HepG2 (cell line): Measurements from ENCODE around the gene MED9. TPM values are rescaled to one million over a fixed set of nuclear protein-coding genes. Genes with fewer than 3 reads are reported as not detected.

Experiments
- ATAD3A ChIP-seq: sonication (generic); formaldehyde crosslinking; IDR thresholded peaks from 2 replicates; pipeline ENCODE4 v1.4.0; 2020; ENCODE audit warnings: missing genetic modification reagents
- ATF7 ChIP-seq, 2 experiments: fragments of 450-650 bp in 1 of 2; sonication (generic) in 1 of 2; formaldehyde crosslinking in 1 of 2; IDR thresholded peaks; 2 replicates each; pipeline versions ENCODE4 v1.4.0 to v1.6.1; 2016 to 2020; ENCODE audit warnings: antibody characterized with exemption in 1 of 2, mild to moderate bottlenecking in 1 of 2, missing genetic modification reagents in 1 of 2
- CC2D1A ChIP-seq: sonication (generic); formaldehyde crosslinking; IDR thresholded peaks from 2 replicates; pipeline ENCODE4 v1.8.1; 2023; ENCODE audit warnings: mild to moderate bottlenecking, missing genetic modification reagents
- ELF4 ChIP-seq: sonication (generic); formaldehyde crosslinking; IDR thresholded peaks from 2 replicates; pipeline ENCODE4 v1.5.0; 2020; ENCODE audit warnings: missing genetic modification reagents, mild to moderate bottlenecking, moderate library complexity, borderline replicate concordance
- FOSL2 ChIP-seq: sonication (generic); formaldehyde crosslinking; IDR thresholded peaks from 2 replicates; pipeline ENCODE4 v1.4.0; 2020; ENCODE audit warnings: missing genetic modification reagents
- IKZF4 ChIP-seq: sonication (generic); formaldehyde crosslinking; IDR thresholded peaks from 2 replicates; pipeline ENCODE4 v1.5.1; 2020; ENCODE audit warnings: borderline replicate concordance, mild to moderate bottlenecking, low read depth, missing genetic modification reagents; ENCODE audit errors: not compliant biosample characterization
- MBD4 ChIP-seq: IDR thresholded peaks from 2 replicates; pipeline ENCODE4 v1.6.1; 2012; ENCODE audit warnings: low read length, inconsistent platforms, borderline replicate concordance
- SP4 ChIP-seq: sonication (generic); formaldehyde crosslinking; IDR thresholded peaks from 2 replicates; pipeline ENCODE4 v1.8.1; 2023; ENCODE audit warnings: mild to moderate bottlenecking, missing genetic modification reagents
- ZC3H4 ChIP-seq: sonication (generic); formaldehyde crosslinking; IDR thresholded peaks from 2 replicates; pipeline ENCODE4 v1.4.0; 2020; ENCODE audit warnings: missing genetic modification reagents, borderline replicate concordance
- ZFP41 ChIP-seq: sonication (generic); formaldehyde crosslinking; IDR thresholded peaks from 2 replicates; pipeline ENCODE4 v1.4.0; 2020; ENCODE audit warnings: mild to moderate bottlenecking, missing genetic modification reagents, borderline replicate concordance
- ZNF101 ChIP-seq: sonication (generic); formaldehyde crosslinking; IDR thresholded peaks from 2 replicates; pipeline ENCODE4 v1.4.0; 2020; ENCODE audit warnings: mild to moderate bottlenecking, low read depth, missing genetic modification reagents, borderline replicate concordance
- ZNF264 ChIP-seq: sonication (generic); formaldehyde crosslinking; IDR thresholded peaks from 2 replicates; pipeline ENCODE4 v1.4.0; 2020; ENCODE audit warnings: missing genetic modification reagents
- ZNF331 ChIP-seq: sonication (generic); formaldehyde crosslinking; IDR thresholded peaks from 2 replicates; pipeline ENCODE4 v1.4.0; 2020; ENCODE audit warnings: missing genetic modification reagents
- ZNF335 ChIP-seq: sonication (generic); formaldehyde crosslinking; IDR thresholded peaks from 2 replicates; pipeline ENCODE4 v1.4.0; 2020; ENCODE audit warnings: missing genetic modification reagents
- ZNF383 ChIP-seq: sonication (generic); formaldehyde crosslinking; IDR thresholded peaks from 2 replicates; pipeline ENCODE4 v1.4.0; 2020; ENCODE audit warnings: missing genetic modification reagents, mild to moderate bottlenecking, borderline replicate concordance
- ZNF879 ChIP-seq: sonication (generic); formaldehyde crosslinking; IDR thresholded peaks from 2 replicates; pipeline ENCODE4 v1.8.1; 2023; ENCODE audit warnings: missing genetic modification reagents
- polyA plus RNA-seq, 8 experiments: library from polyadenylated mRNA; depleted of rRNA in 3 of 8; stranded (reverse) in 7 of 8; unstranded in 1 of 8; fragments of >200 nt; fragmentation: Illumina TruSeq in 4 of 8; extraction: Trizol in 4 of 8; gene quantifications; 2 replicates each; pipeline versions ENCODE4 v1.2.1 to v1.2.3, GENCODE V29; 2011 to 2016; ENCODE audit warnings: low read depth in 4 of 8, missing spikeins in 1 of 8, mixed read lengths in 1 of 8; ENCODE audit not compliant: insufficient read depth in 1 of 8
- total RNA-seq, 5 experiments: library from RNA; depleted of rRNA; stranded (reverse); fragments of >200 nt; fragmentation: Illumina TruSeq; extraction: Trizol; gene quantifications; 2 replicates each; pipeline ENCODE4 v1.2.3, GENCODE V29; 2016; ENCODE audit warnings: low read depth in 1 of 5
- TF ChIP-seq, protein P1 (sequence below): IDR thresholded peaks from 2 replicates; pipeline ENCODE4 v1.6.1; 2016; ENCODE audit warnings: missing compliant biosample characterization, missing genetic modification reagents, borderline replicate concordance
- TF ChIP-seq, protein P2 (sequence below): sonication (generic); formaldehyde crosslinking; IDR thresholded peaks from 2 replicates; pipeline ENCODE4 v1.4.0; 2020; ENCODE audit warnings: missing genetic modification reagents, mild to moderate bottlenecking, borderline replicate concordance
- TF ChIP-seq, protein P3 (sequence below): sonication (generic); formaldehyde crosslinking; conservative IDR thresholded peaks from 2 replicates; pipeline ENCODE4 v1.4.0; 2020; ENCODE audit warnings: mild to moderate bottlenecking, missing genetic modification reagents, moderate library complexity
- TF ChIP-seq, protein P4 (sequence below): sonication (generic); formaldehyde crosslinking; IDR thresholded peaks from 2 replicates; pipeline ENCODE4 v1.4.0; 2020; ENCODE audit warnings: missing genetic modification reagents; ENCODE audit errors: not compliant biosample characterization

Gene MED9
- total and polyA plus RNA-seq, 2 of the 13 experiments (the other 11 are each of a cell fraction or from before 2014, with no cell fraction given) = 11.9 to 15.1 TPM

DNA sequence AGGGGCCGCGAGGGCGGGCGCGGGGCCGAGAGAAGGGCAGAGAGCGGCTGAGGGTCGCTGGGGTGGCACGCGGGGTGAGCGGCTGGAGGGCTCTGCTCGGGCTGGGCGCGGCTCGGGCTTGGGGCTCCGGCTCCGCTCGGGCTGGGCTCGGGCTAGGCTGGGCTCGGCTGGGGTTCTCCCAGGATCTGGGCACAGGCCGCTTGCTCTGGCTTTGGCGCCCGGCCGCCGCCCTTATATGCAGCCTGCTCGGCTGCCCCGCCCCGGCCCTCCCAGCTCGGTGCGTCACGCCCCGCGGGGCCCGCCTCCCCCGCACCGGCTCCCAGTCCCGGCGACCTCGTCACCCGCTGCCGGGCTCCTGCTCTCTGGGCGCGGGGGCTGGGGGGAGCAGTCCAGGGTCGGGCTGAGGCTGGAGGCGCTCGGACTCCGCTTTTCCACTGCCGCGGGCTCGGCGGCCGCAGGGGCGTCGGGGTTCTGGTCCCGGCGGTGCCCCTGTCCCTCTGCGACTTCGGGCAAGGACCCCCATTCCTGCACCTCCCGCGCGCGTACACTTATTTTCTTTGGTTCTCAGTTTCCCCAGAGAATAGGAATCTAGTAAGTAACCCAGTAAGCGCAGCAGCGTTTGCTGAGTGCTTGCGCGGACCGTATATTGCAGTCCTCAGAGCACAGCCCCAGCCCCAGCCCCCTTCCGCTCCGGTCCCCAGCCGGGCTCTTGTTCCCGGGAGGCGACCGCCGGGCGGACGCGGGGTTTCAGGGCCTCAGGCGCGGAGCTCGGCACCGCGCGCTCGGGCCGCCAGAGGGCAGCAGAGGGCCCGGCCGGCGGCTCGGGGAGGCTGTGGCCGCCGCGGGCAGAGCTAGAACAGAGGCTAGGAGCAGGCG lies 19.6 kb downstream of the MED9 start, which contains the start of gene RASD1 (continued):
- TF ChIP-seq MBD4 (no peak), CC2D1A (CRISPR knock-in tag) (no peak), ZC3H4 (no peak), ZNF331 (CRISPR knock-in tag) (peak; percentile 33; the same call in 1 of the 2 replicates), ZNF101 (no peak), IKZF4 (no peak), ZNF264 (CRISPR knock-in tag) (no peak), ELF4 (no peak), ATF7 (IDR thresholded peaks at IDR 0.05) (no peak), ATF7 (CRISPR knock-in tag; IDR thresholded peaks at IDR 0.05) (no peak), SP4 (CRISPR knock-in tag) (peak; percentile 94), FOSL2 (CRISPR knock-in tag) (no peak), ZFP41 (CRISPR knock-in tag) (no peak), ZNF383 (CRISPR knock-in tag) (no peak), ATAD3A (no peak), ZNF879 (no peak), ZNF335 (CRISPR knock-in tag) (no peak)
- TF ChIP-seq, protein P1, sequence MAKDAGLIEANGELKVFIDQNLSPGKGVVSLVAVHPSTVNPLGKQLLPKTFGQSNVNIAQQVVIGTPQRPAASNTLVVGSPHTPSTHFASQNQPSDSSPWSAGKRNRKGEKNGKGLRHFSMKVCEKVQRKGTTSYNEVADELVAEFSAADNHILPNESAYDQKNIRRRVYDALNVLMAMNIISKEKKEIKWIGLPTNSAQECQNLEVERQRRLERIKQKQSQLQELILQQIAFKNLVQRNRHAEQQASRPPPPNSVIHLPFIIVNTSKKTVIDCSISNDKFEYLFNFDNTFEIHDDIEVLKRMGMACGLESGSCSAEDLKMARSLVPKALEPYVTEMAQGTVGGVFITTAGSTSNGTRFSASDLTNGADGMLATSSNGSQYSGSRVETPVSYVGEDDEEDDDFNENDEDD (CRISPR knock-in tag) = peak; percentile 35; the same call in 1 of the 2 replicates
- TF ChIP-seq, protein P2, sequence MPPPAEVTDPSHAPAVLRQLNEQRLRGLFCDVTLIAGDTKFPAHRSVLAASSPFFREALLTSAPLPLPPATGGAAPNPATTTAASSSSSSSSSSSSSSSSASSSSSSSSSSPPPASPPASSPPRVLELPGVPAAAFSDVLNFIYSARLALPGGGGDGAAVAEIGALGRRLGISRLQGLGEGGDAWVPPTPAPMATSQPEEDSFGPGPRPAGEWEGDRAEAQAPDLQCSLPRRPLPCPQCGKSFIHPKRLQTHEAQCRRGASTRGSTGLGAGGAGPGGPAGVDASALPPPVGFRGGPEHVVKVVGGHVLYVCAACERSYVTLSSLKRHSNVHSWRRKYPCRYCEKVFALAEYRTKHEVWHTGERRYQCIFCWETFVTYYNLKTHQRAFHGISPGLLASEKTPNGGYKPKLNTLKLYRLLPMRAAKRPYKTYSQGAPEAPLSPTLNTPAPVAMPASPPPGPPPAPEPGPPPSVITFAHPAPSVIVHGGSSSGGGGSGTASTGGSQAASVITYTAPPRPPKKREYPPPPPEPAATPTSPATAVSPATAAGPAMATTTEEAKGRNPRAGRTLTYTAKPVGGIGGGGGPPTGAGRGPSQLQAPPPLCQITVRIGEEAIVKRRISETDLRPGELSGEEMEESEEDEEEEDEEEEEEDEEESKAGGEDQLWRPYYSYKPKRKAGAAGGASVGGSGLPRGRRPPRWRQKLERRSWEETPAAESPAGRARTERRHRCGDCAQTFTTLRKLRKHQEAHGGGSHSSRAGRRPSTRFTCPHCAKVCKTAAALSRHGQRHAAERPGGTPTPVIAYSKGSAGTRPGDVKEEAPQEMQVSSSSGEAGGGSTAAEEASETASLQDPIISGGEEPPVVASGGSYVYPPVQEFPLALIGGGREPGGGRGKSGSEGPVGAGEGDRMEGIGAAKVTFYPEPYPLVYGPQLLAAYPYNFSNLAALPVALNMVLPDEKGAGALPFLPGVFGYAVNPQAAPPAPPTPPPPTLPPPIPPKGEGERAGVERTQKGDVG (CRISPR knock-in tag) = no peak
- TF ChIP-seq, protein P3, sequence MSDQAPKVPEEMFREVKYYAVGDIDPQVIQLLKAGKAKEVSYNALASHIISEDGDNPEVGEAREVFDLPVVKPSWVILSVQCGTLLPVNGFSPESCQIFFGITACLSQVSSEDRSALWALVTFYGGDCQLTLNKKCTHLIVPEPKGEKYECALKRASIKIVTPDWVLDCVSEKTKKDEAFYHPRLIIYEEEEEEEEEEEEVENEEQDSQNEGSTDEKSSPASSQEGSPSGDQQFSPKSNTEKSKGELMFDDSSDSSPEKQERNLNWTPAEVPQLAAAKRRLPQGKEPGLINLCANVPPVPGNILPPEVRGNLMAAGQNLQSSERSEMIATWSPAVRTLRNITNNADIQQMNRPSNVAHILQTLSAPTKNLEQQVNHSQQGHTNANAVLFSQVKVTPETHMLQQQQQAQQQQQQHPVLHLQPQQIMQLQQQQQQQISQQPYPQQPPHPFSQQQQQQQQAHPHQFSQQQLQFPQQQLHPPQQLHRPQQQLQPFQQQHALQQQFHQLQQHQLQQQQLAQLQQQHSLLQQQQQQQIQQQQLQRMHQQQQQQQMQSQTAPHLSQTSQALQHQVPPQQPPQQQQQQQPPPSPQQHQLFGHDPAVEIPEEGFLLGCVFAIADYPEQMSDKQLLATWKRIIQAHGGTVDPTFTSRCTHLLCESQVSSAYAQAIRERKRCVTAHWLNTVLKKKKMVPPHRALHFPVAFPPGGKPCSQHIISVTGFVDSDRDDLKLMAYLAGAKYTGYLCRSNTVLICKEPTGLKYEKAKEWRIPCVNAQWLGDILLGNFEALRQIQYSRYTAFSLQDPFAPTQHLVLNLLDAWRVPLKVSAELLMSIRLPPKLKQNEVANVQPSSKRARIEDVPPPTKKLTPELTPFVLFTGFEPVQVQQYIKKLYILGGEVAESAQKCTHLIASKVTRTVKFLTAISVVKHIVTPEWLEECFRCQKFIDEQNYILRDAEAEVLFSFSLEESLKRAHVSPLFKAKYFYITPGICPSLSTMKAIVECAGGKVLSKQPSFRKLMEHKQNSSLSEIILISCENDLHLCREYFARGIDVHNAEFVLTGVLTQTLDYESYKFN = peak; percentile 57
- TF ChIP-seq, protein P4, sequence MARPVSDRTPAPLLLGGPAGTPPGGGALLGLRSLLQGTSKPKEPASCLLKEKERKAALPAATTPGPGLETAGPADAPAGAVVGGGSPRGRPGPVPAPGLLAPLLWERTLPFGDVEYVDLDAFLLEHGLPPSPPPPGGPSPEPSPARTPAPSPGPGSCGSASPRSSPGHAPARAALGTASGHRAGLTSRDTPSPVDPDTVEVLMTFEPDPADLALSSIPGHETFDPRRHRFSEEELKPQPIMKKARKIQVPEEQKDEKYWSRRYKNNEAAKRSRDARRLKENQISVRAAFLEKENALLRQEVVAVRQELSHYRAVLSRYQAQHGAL (CRISPR knock-in tag) = no peak
